ENCODE results near the gene MEIOB.

Gene MEIOB

DNA sequence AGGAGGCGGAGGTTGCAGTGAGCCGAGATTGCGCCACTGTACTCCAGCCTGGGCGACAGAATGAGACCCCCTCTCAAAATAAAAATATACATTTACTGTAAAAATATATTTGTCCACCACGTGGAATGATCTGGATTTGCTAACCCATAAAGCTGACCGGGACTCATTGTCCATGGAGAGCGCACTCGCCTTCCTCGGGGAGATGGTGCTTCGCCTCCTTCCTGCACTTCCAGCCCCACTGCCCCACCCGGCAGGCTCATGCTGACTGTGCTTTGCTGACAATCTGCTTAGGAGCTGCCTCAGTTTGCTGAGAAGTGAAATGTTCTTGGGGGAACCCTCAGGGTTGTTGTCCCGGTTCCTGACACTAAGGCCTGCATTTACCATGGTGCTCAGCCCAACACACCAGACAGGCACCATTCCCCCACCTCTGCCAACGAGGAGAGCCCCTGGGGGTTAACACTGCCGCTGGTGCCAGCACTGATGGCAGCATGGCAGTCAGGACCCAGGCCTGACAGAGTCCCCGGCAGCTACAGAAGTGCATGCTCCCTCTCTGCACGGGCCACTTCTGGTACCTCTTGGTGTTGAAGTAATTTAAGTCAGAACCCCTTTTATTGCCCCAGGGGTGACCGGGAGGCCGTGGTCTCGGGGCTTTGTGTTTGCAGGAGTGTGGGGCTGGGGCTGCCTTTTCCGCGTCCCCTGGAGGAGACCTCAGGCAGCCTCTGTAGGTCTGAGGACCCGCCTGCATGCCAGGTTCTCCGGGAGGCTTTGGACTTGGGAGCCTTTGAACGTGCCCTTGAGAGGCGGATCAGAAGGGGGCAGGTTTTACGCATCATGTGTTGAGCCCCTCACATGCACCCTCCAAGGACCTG is 86.8 kb downstream of the MEIOB start:
- DNase-seq, result no peak
